Activated B cell treated with CpG ODN at 0.5 μM for 24 hours (primary cell): Measurements from ENCODE around the gene CHN1. TPM values are rescaled to one million over a fixed set of nuclear protein-coding genes. Genes with fewer than 3 reads are reported as not detected.

Experiments
- ATAC-seq: fragments of 200-7000 bp; cut with Tn5 transposase; one replicate; pipeline ENCODE4 v1.10.0; 2021; ENCODE audit warnings: low read depth, mild to moderate bottlenecking, moderate library complexity
- CTCF ChIA-PET: fragments of 350-600 bp; sonication (Branson Sonifier 250); formaldehyde crosslinking; loops from one replicate; lab custom pipeline; 2021; ENCODE audit warnings: antibody characterized with exemption; lab: Charles Lee
- POLR2A ChIA-PET: fragments of 350-600 bp; sonication (Branson Sonifier 250); formaldehyde crosslinking; loops from one replicate; lab custom pipeline; 2021; ENCODE audit warnings: antibody characterized with exemption; lab: Charles Lee
- DNase-seq: peaks from one replicate; pipeline ENCODE4 v3.0.0; 2022
- H3K27ac Mint-ChIP-seq: one replicate; pipeline ENCODE4 v1.8.0; 2020; ENCODE audit warnings: mixed read lengths
- H3K27me3 Mint-ChIP-seq: one replicate; pipeline ENCODE4 v1.8.0; 2021; ENCODE audit warnings: mixed read lengths
- H3K36me3 Mint-ChIP-seq: one replicate; pipeline ENCODE4 v1.8.0; 2021; ENCODE audit warnings: low read depth, mixed read lengths
- H3K4me1 Mint-ChIP-seq: one replicate; pipeline ENCODE4 v1.8.0; 2021; ENCODE audit warnings: mixed read lengths
- H3K4me3 Mint-ChIP-seq: one replicate; pipeline ENCODE4 v1.8.0; 2020; ENCODE audit warnings: mild to moderate bottlenecking, mixed read lengths
- H3K9me3 Mint-ChIP-seq: one replicate; pipeline ENCODE4 v1.8.0; 2020; ENCODE audit warnings: mixed read lengths
- CTCF ChIP-seq: fragments of 200-600 bp; IDR thresholded peaks from one replicate; pipeline ENCODE4 v1.8.0; 2022; ENCODE audit warnings: antibody characterized with exemption, mild to moderate bottlenecking
- intact Hi-C: fragments of 100-400 bp; cut with micrococcal nuclease; formaldehyde crosslinking; loops from one replicate; pipeline ENCODE4 v1.15.1; 2024
- total RNA-seq: library from RNA; stranded (reverse); gene quantifications from 2 replicates; pipeline ENCODE4 v1.2.3, GENCODE V29; 2022

Gene CHN1
- total RNA-seq, 1 donor from 2014 or later, result 0.80 TPM

GRCh38 chr2:174918886-174919526, 86.2 kb downstream of the CHN1 start:
- Mint-ChIP-seq H3K4me1 (no peaks in the 10 kb centered on the region), H3K27me3 (no peaks in the 10 kb centered on the region), H3K36me3 (no peaks in the 10 kb centered on the region), H3K9me3 (no peaks in the 10 kb centered on the region), H3K27ac (no peak overlapping the region), H3K4me3 (no peak overlapping the region)
- ChIA-PET CTCF (interaction anchor here (1.2 kb wide), 1 partner anchor 51 kb away, joined by 3 read pairs; no protein-coding TSS in a partner anchor), POLR2A (no interaction called here)
- intact Hi-C loops, result no loop called here
- no peak for TF ChIP-seq CTCF
- no peak for ATAC-seq
- DNase-seq, result no peak

GRCh38 chr2:174916270-174916930, 88.8 kb downstream of the CHN1 start:
- no peak overlapping the region for H3K27ac Mint-ChIP-seq

GRCh38 chr2:174914853-174915760, 90.1 kb downstream of the CHN1 start:
- no peaks in the 10 kb centered on the region for H3K36me3 Mint-ChIP-seq
- POLR2A ChIA-PET, result no interaction called here
- H3K27me3 Mint-ChIP-seq, result no peaks in the 10 kb centered on the region
- CTCF ChIA-PET, result no interaction called here
- no peak overlapping the region for H3K27ac Mint-ChIP-seq
- H3K9me3 Mint-ChIP-seq, result no peaks in the 10 kb centered on the region
- ATAC-seq (no peak), DNase-seq (no peak)
- no peaks in the 10 kb centered on the region for H3K4me1 Mint-ChIP-seq
- no peak for TF ChIP-seq CTCF
- intact Hi-C loops, result no loop called here
- H3K4me3 Mint-ChIP-seq, result no peak overlapping the region

More at GRCh38 chr2:174916270-174916930, 88.8 kb downstream of the CHN1 start:
- DNase-seq (no peak), ATAC-seq (no peak)
- ChIA-PET POLR2A (no interaction called here), CTCF (no interaction called here)
- H3K4me3 Mint-ChIP-seq, result no peak overlapping the region
- H3K9me3 Mint-ChIP-seq, result no peaks in the 10 kb centered on the region
- no peak for TF ChIP-seq CTCF
- no peaks in the 10 kb centered on the region for H3K36me3 Mint-ChIP-seq
- H3K27me3 Mint-ChIP-seq, result no peaks in the 10 kb centered on the region
- H3K4me1 Mint-ChIP-seq, result no peaks in the 10 kb centered on the region
- intact Hi-C loops, result no loop called here

GRCh38 chr2:174908284-174908683, 96.9 kb downstream of the CHN1 start:
- intact Hi-C loops, result no loop called here
- H3K36me3 Mint-ChIP-seq, result no peaks in the 10 kb centered on the region

More at GRCh38 chr2:174908284-174908683, 96.9 kb downstream of the CHN1 start:
- H3K27ac Mint-ChIP-seq, result no peak overlapping the region
- DNase-seq, result no peak
- H3K4me1 Mint-ChIP-seq, result no peaks in the 10 kb centered on the region
- H3K4me3 Mint-ChIP-seq, result no peak overlapping the region
- ATAC-seq, result no peak
- ChIA-PET CTCF (no interaction called here), POLR2A (no interaction called here)
- no peaks in the 10 kb centered on the region for H3K9me3 Mint-ChIP-seq
- TF ChIP-seq CTCF, result no peak
- H3K27me3 Mint-ChIP-seq, result peaks cover 5% of the 10 kb centered on the region
